ENCODE data around the gene OBSL1. TPM values are rescaled to one million over a fixed set of nuclear protein-coding genes. Genes with fewer than 3 reads are reported as not detected.

OBSL1 gene
- total and polyA plus RNA-seq, 7 donors = 10.3 to 134 (median 38.7) TPM

- H3K9me3 ChIP-seq = no peaks in the 10 kb centered on the region
- no peaks in the 10 kb centered on the region for H3K36me3 ChIP-seq (ENCODE audit: insufficient read depth in 1 of 2, low read depth in 1 of 2)
- no peak for ATAC-seq
- H3K4me1 ChIP-seq = no peaks in the 10 kb centered on the region
- DNase-seq = no peak
- H3K27ac ChIP-seq = no peak overlapping the region
- WGBS, 3 donors = 73 to 77% (median 77%) methylated on average over 9 of the region's 9 CpGs
- intact Hi-C loops (cut with DNase I) = loop anchor here in 1 of 2 donors (5.0 kb wide), 1 partner anchor 48 kb away; no protein-coding TSS in a partner anchor
- peaks cover 0 to 41% (median 10%) of the 10 kb centered on the region in 3 donors for H3K27me3 ChIP-seq (ENCODE audit: insufficient read depth in 3 of 3, low read length in 2 of 3)
- no peak overlapping the region for H3K4me3 ChIP-seq
- TF ChIP-seq, protein P1, sequence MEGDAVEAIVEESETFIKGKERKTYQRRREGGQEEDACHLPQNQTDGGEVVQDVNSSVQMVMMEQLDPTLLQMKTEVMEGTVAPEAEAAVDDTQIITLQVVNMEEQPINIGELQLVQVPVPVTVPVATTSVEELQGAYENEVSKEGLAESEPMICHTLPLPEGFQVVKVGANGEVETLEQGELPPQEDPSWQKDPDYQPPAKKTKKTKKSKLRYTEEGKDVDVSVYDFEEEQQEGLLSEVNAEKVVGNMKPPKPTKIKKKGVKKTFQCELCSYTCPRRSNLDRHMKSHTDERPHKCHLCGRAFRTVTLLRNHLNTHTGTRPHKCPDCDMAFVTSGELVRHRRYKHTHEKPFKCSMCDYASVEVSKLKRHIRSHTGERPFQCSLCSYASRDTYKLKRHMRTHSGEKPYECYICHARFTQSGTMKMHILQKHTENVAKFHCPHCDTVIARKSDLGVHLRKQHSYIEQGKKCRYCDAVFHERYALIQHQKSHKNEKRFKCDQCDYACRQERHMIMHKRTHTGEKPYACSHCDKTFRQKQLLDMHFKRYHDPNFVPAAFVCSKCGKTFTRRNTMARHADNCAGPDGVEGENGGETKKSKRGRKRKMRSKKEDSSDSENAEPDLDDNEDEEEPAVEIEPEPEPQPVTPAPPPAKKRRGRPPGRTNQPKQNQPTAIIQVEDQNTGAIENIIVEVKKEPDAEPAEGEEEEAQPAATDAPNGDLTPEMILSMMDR (IDR thresholded peaks at IDR 0.05) = no peak
Observed at GRCh38 chr2:219525533-219526232, 45.7 kb downstream of the OBSL1 start.

- intact Hi-C loops (cut with DNase I) = loop anchor here (5.0 kb wide), 2 partner anchors 48 to 58 kb away; no protein-coding TSS in a partner anchor
- DNase-seq (no peak), ATAC-seq (no peak)
- Histone ChIP-seq H3K27me3 (ENCODE audit: insufficient read depth in 3 of 3, low read length in 2 of 3) (peaks cover 0 to 41% (median 10%) of the 10 kb centered on the region in 3 donors), H3K27ac (no peak overlapping the region), H3K4me3 (no peak overlapping the region), H3K9me3 (no peaks in the 10 kb centered on the region), H3K36me3 (ENCODE audit: insufficient read depth in 1 of 2, low read depth in 1 of 2) (no peaks in the 10 kb centered on the region), H3K4me1 (no peaks in the 10 kb centered on the region)
- TF ChIP-seq, protein P1 (IDR thresholded peaks at IDR 0.05) = no peak
- WGBS, 3 donors = 91 to 95% (median 94%) methylated on average over 2 of the region's 2 CpGs
Observed at GRCh38 chr2:219524817-219525216, 46.5 kb downstream of the OBSL1 start.

DNA sequence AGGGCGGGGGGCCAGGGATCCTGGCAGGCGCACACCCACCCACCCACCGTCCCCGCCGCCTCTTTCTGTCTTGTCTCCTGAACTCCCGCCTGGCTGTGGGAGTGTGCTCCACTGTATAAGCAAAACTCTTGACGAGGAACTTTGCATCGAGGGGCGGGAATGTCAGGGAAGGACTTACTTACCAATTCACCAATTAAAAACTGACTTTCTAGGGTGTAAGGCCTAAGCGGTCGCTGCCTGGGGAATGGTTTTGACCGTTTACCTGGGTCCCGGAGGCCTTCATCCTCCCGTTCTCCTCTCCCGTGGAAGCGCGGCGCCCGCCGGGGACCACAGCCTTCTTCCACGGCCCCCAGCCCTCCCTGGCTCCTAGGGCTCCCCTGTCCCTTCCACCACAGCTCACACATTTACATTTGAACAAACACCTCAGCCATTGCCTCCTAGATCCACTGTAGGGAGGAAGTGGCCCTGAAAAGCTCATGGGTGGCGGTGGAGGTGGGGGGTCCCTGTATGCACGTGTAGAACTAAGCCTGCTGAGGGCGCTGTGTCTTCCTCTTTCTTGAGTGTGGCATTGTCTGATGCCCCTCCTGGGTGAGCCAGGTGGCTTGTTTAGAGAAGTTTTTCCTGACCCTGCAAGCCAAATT, 48.2 kb downstream of the OBSL1 start:
- Histone ChIP-seq H3K27me3 (ENCODE audit: insufficient read depth in 3 of 3, low read length in 2 of 3) (peaks cover 0 to 29% (median 10%) of the 10 kb centered on the region in 3 donors), H3K9me3 (no peaks in the 10 kb centered on the region), H3K27ac (no peak overlapping the region), H3K4me1 (no peaks in the 10 kb centered on the region), H3K4me3 (peak overlapping the region; percentile 34), H3K36me3 (ENCODE audit: insufficient read depth in 1 of 2, low read depth in 1 of 2) (no peaks in the 10 kb centered on the region)
- intact Hi-C loops (cut with DNase I) = loop anchor here in 1 of 2 donors (5.0 kb wide), 1 partner anchor 56 kb away; no protein-coding TSS in a partner anchor
- TF ChIP-seq, protein P1 (IDR thresholded peaks at IDR 0.05) = no peak
- WGBS, 3 donors = 49 to 59% (median 54%) methylated on average over 24 of the region's 24 CpGs
- ATAC-seq (no peak), DNase-seq (no peak)

DNA sequence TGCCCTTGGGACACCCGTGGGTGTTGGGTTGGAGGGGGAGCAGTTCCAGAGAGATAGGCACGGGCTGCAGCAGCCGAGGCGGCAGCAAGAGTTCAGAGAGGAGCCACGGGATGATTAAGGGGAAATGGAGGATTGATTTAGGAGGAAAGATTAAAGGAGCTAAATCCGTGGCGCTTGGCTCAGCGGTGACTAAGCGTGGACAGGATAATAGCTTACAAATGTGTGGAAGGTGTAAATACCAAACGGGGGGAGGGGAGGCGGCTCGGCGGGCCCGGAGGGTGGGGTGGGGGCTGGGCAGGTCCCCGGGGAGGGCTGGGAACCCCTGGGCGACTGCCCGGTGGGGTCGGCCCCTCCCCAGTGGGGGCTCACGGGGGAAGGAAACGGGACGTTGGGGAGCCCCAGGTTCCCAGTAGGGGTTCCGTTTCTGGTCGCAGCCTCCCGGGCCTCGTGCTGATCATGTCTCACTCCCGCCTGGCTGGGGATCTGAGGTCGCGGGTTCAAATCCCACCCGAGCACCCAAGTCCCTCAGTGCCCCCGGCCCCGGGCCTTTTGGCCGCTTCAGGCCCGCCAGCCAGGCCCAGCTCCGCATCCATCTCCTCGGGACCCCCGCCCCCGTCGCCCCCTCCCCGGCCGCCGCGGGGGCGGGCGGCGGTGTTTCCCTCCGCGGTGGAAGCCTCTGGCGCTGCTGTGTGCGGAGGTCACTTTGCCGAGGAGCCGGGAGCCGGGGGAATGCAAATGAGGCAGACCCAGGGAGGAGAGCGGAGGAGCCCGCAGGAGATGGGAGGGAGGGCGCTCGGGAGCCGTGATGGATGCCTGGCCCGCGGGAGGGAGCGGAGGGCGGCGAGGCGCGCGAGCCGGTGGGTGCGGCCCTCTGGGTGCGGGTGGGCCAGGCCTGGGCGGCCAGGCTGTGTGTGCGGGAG, 49.0 kb downstream of the OBSL1 start:
- TF ChIP-seq, protein P1 (IDR thresholded peaks at IDR 0.05) = no peak
- ATAC-seq (peak in 3 of 4 donors; percentile 41 to 63 (median 45)), DNase-seq (no peak)
- no peaks in the 10 kb centered on the region for H3K9me3 ChIP-seq
- no peaks in the 10 kb centered on the region for H3K36me3 ChIP-seq (ENCODE audit: insufficient read depth in 1 of 2, low read depth in 1 of 2)
- 11 to 17% (median 15%) methylated on average over 27 to 70 of the region's 70 CpGs for WGBS, 3 donors
- H3K4me1 ChIP-seq = no peaks in the 10 kb centered on the region
- peaks cover 0 to 29% (median 10%) of the 10 kb centered on the region in 3 donors for H3K27me3 ChIP-seq (ENCODE audit: insufficient read depth in 3 of 3, low read length in 2 of 3)
- intact Hi-C loops (cut with DNase I) = loop anchor here in 1 of 2 donors (5.0 kb wide), 1 partner anchor 55 kb away; no protein-coding TSS in a partner anchor
- H3K4me3 ChIP-seq = peak overlapping the region; percentile 34
- H3K27ac ChIP-seq = no peak overlapping the region

All from psoas muscle (tissue), 8 donors.